GM13977 (cell line): ENCODE measurements around the gene C1QBP.

Experiments used
- DNase-seq: peaks from one replicate; pipeline ENCODE4 v3.0.0; 2012; ENCODE audit warnings: low spot score
- in situ Hi-C: fragments of 300-500 bp; cut with MboI; formaldehyde crosslinking; loops from one replicate; pipeline ENCODE4 v1.12.0; 2022; ENCODE audit warnings: low sequenced_read_pairs, low pct_unique_long_range_greater_than_20kb, mixed read lengths, inconsistent platforms; ENCODE audit not compliant: unreplicated experiment
- TF ChIP-seq, protein P1 (sequence below): IDR thresholded peaks from 2 replicates; pipeline ENCODE4 v1.5.1; 2012; ENCODE audit warnings: mild to moderate bottlenecking, control low read depth; ENCODE audit not compliant: insufficient read depth; ENCODE audit errors: extremely low read depth, missing control alignments

The C1QBP gene

GRCh38 chr17:5391678-5392077 lies 47.3 kb downstream of the C1QBP start:
- DNase-seq, result no peak
- TF ChIP-seq, protein P1, sequence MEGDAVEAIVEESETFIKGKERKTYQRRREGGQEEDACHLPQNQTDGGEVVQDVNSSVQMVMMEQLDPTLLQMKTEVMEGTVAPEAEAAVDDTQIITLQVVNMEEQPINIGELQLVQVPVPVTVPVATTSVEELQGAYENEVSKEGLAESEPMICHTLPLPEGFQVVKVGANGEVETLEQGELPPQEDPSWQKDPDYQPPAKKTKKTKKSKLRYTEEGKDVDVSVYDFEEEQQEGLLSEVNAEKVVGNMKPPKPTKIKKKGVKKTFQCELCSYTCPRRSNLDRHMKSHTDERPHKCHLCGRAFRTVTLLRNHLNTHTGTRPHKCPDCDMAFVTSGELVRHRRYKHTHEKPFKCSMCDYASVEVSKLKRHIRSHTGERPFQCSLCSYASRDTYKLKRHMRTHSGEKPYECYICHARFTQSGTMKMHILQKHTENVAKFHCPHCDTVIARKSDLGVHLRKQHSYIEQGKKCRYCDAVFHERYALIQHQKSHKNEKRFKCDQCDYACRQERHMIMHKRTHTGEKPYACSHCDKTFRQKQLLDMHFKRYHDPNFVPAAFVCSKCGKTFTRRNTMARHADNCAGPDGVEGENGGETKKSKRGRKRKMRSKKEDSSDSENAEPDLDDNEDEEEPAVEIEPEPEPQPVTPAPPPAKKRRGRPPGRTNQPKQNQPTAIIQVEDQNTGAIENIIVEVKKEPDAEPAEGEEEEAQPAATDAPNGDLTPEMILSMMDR, result no peak
- in situ Hi-C loops, result no loop called here
